ENCODE data around the gene PSMB9. TPM values are rescaled to one million over a fixed set of nuclear protein-coding genes. Genes with fewer than 3 reads are reported as not detected.

PSMB9 gene
- total and polyA plus RNA-seq, 9 of the 15 experiments (the other 6 are each of a cell fraction or from before 2014, with no cell fraction given): 1.1 to 3.7 (median 2.4) TPM

GRCh38 chr6:32835167-32835893 lies 18.7 kb upstream of the PSMB9 start:
- in situ Hi-C loops (cut with MboI) (no loop called here), intact Hi-C loops (cut with micrococcal nuclease) (no loop called here)
- Histone ChIP-seq H2AFZ (ENCODE audit: low read depth, low read length) (no peak overlapping the region), H4K20me1 (replicated peaks; ENCODE audit: control insufficient read depth, insufficient read depth, low read length) (no peaks in the 10 kb centered on the region), H3K36me3 (ENCODE audit: control insufficient read depth, insufficient read depth, low read length) (peaks cover 54% of the 10 kb centered on the region; the same call in 2 of the 3 replicates), H3K9me1 (ENCODE audit: control insufficient read depth, insufficient read depth, low read length) (no peaks in the 10 kb centered on the region), H3K27me3 (ENCODE audit: control insufficient read depth in 2 of 2, insufficient read depth in 2 of 2, low read length in 2 of 2) (no peaks in the 10 kb centered on the region), H3K27ac (ENCODE audit: extremely low read depth, low read depth, low read length) (no peak overlapping the region), H3K4me3 (no peak overlapping the region), H3K9me3 (replicated peaks; ENCODE audit: control insufficient read depth, insufficient read depth, low read depth, low read length) (no peaks in the 10 kb centered on the region), H3K4me1 (replicated peaks in 1 of 2; ENCODE audit: control insufficient read depth in 2 of 2, insufficient read depth in 2 of 2, low read length in 2 of 2) (peaks cover 6 to 9% of the 10 kb centered on the region in 2 experiments; a peak in 3 of 5 replicates), H3K79me2 (ENCODE audit: control insufficient read depth, insufficient read depth, low read length) (peaks cover 11% of the 10 kb centered on the region; the same call in 2 of the 3 replicates), H3K4me2 (ENCODE audit: insufficient read depth, low read length) (no peak overlapping the region), H3K9ac (ENCODE audit: insufficient read depth in 1 of 2, low read depth in 2 of 2, low read length in 2 of 2) (peak overlapping the region in 1 of 2 experiments; percentile 10; a peak in 1 of 4 replicates)
- no peak for DNase-seq (ENCODE audit: extremely low read depth in 1 of 4, low spot score in 3 of 4)
- CTCF ChIA-PET (ENCODE audit: low intra/inter-chr PET ratio): interaction anchor here (6.6 kb wide), 1 partner anchor 32 kb away, joined by 66 read pairs; no protein-coding TSS in a partner anchor
- ATAC-seq: no peak
- no TSS peak for BruUV-seq (replicated peaks)
- POLR2A ChIA-PET: interaction anchor here (0.6 to 1.4 kb wide), 3 partner anchors 10 to 1008 kb away, joined by 3 to 8 read pairs (median 3); partner anchors contain the start of gene HSPA1B
- no peak for TF ChIP-seq TSHZ1 (CRISPR knock-in tag; IDR thresholded peaks at IDR 0.05)
- TF ChIP-seq MIER1 (IDR thresholded peaks at IDR 0.05; ENCODE audit: low read depth): no peak
- no peak for TF ChIP-seq CBX2 (IDR thresholded peaks at IDR 0.05; ENCODE audit: insufficient read depth, low read length, poor library complexity, severe bottlenecking)
- no peak for TF ChIP-seq SNRNP70 (optimal IDR thresholded peaks at IDR 0.05; ENCODE audit: low read depth, low read length)
- TF ChIP-seq CREBBP (IDR thresholded peaks at IDR 0.05; ENCODE audit: low read depth, low read length): no peak
- TF ChIP-seq STAT5A (IDR thresholded peaks at IDR 0.05; ENCODE audit: borderline replicate concordance, low read length): no peak
- WGBS (ENCODE audit: insufficient coverage, low coverage, missing lambda C conversion rate): 94% methylated on average over 15 of the region's 16 CpGs
- FAIRE-seq: no peak

Data from K562 (cell line).